Stimulated activated CD4-positive, alpha-beta T cell treated with anti-CD3 and anti-CD28 coated beads, Interleukin-2, amount 100 ng/mL, for 48 hours (primary cell): Measurements from ENCODE around the gene RHBDF1.

Source experiments
- DNase-seq, 2 donors: peaks; one replicate each; pipeline ENCODE4 v3.0.0-alpha.2; 2020

Gene RHBDF1

DNA sequence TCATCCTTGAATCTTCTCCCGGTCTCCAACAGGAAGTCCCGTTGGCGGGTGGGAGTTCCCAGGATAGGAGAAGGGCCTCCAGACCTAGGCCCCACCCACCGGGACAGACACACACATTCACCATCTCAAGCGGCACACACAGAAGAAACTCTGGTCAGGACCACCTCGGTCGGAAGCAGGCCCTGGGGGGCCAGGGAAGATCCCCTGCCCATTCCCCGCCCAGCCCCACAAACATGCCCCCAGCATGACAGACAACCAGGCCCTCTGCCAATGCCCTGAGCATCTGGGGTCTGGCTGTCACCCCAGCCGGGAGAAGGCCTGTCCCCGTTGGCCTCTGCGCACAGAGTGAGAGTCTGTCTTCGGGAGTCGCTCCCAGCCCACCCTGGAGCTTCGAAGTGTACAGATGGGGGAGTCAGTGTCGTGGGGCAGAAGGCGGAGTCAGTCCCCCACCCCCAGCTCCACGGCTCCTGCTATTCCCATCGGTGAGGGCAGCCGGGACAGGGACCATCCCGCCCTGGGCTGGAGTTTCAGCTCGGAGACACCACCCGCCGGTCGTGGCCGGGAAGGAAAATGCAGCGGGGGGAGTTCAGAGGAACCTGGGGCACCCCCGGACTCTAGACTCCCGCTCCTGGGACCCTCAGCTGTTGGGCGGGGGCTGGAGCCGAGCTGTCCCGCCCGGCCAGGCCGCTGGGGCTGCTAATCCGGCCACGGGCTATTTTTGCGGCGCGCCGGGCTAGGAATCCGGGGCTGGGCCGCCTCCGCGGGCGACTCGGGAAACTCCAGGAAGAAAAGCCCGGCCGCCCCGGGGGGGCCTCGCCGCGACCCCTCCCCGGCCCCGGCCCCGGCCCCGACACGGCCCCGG lies 660 bp downstream of the RHBDF1 start:
- DNase-seq = no peak

DNA sequence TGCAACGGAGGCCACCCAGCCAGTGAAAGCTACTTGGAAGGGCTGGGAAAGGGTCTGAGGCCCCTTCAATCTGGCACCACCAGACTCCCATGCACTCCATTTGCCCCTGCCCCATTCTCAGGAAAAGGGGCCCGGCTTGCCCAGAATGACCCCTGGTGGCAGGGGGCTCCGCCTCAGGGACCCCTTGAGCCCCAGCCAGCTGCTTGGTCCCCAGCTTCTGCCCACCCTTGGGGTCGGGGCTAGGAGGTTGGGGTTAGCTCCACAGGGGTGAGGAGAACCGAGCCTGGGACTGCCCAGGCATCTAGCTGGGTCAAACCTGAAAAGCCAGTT lies 1.3 kb downstream of the RHBDF1 start:
- DNase-seq = no peak

DNA sequence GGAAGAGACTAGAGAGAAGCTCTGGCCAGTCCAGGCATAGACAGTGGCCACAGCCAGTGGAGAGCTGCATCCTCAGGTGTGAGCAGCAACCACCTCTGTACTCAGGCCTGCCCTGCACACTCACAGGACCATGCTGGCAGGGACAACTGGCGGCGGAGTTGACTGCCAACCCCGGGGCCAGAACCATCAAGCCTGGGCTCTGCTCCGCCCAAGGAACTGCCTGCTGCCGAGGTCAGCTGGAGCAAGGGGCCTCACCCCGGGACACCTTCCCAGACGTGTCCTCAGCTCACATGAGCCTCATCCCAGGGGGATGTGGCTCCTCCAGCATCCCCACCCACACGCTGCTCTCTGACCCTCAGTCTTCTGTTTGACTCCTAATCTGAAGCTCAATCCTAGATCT lies 3.2 kb downstream of the RHBDF1 start:
- DNase-seq = no peak

DNA sequence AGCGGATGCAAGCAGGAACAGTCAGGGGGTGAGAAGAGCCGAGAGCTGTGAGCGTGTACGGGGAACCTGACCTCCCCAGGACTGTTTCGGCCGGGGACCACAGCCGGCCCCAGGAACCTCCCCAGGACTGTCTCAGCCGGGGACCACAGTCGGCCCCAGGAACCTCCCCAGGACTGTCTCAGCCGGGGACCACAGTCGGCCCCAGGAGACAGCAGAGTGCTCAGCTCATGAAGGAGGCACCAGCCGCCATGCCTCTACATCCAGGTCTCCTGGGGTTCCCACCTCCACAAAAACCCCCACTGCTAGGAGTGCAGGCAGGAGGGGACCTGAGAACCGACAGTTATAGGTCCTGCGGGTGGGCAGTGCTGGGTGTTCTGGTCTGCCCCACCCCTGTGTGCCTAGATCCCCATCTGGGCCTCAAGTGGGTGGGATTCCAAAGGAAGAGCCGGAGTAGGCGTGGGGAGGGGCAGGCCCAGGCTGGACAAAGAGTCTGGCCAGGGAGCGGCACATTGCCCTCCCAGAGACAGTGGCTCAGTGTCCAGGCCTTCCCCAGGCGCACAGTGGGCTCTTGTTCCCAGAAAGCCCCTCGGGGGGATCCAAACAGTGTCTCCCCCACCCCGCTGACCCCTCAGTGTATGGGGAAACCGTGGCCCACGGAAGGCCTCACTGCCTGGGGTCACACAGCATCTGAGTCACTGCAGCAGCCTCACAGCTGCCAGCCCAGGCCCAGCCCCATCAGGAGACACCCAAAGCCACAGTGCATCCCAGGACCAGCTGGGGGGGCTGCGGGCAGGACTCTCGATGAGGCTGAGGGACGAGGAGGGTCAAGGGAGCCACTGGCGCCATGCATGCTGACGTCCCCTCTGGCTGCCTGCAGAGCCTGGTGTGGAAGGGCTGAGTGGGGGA lies 4.3 kb downstream of the RHBDF1 start:
- DNase-seq = no peak

DNA sequence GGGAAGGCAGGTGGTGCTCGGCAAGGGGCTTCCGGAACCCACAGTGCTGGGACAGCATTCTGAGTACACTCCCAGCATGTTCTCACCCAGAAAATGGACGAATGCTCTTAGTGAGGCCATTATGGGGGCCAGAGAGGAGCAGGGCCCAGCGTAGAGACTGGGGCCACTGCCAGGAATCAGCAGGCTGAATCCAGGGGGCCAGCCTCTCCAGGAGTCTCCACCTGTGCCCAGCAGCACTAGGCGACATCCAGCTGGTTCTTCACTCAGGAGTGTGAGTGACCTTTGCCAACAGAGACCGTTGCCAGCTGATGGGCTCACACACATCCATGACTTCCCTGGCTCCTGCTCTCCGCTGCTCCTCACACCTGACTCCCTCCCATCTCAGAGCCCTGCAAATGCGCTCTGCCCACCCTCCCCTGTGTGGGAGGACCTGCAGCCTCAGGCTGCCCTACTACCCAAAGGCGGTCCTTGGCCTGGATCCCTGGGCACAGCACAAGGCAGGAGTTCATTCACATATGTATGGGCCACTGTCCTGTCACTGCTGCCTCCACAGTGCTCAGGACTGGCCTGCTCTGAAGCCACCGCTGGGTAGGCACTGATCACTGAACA lies 5.1 kb downstream of the RHBDF1 start:
- no peak for DNase-seq

DNA sequence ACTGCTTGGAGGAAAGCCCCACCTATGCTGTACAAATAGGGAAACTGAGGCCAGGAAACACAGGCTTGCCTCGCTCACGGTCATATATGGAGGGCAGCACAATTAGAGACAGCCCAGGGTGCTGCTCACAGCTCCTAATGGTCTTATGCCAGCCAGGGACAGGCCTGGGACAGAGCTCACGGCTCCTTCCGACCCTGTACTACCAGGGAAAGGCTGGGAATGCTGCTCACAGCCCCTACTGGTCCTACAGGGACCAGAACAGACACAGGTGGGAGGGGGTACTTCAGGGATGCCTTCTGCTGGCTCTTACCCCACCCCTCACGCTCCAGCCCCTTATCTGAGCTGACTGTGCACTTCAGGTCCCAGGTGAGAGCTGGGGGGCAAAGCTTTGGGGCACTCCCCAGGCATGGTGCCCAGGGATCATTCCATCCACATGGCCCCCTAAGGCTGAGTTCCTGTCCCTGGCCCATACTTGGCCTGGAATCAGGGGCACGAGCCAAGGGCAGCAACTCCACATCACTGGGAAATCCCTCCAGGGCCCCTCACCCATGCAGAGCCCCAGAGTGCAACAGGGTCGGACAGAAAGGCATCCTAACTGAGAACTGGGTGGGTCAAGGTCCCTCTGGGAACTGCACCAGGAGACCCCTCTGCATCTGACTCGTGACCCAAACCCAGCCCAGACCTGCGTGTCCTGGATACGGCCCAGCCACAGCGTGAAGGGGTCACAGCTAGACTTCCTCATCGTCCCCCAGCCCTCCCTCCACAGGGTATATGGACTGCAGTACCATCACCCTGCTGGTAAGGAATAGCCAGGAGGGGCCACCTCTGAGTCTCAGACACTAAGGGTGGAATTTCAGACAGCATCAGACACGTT lies 5.9 kb downstream of the RHBDF1 start:
- no peak for DNase-seq

DNA sequence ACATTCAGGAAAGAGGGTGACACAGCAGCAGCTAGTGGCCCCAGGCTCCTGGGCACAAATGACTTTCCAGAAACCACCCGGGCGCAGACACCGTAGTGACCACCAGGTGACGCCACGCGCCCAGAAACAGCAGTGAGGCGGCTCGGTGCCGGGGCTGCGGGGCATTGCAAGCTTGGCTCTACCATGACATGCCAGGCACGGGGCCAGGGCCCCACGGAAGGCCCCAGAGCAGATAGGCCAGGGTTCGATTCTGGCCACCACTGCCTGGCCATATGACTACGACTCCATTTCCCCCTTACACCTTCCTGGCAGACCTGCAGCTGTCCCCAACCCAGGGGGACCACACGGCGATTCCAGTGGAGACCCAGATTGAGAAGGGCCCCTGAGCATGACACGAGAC lies 6.7 kb downstream of the RHBDF1 start:
- peak; percentile 82 to 93 for DNase-seq

DNA sequence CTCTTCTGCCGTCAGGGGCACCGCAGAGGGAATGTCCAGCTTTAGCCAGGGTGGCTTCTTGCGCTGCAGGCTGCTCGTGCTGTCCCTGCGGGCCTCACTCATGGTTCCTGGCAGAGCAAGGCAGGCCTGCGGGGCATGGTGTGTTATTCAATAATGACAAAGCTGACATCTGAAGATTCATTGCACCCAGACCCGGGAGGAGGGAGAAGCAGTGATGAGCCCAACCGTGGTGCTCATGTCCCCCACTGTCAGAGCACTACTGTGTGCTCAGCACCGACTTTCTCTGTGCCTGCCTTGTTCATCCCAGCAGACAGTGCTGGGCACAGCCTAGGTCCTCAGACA lies 7.5 kb downstream of the RHBDF1 start:
- DNase-seq = no peak

DNA sequence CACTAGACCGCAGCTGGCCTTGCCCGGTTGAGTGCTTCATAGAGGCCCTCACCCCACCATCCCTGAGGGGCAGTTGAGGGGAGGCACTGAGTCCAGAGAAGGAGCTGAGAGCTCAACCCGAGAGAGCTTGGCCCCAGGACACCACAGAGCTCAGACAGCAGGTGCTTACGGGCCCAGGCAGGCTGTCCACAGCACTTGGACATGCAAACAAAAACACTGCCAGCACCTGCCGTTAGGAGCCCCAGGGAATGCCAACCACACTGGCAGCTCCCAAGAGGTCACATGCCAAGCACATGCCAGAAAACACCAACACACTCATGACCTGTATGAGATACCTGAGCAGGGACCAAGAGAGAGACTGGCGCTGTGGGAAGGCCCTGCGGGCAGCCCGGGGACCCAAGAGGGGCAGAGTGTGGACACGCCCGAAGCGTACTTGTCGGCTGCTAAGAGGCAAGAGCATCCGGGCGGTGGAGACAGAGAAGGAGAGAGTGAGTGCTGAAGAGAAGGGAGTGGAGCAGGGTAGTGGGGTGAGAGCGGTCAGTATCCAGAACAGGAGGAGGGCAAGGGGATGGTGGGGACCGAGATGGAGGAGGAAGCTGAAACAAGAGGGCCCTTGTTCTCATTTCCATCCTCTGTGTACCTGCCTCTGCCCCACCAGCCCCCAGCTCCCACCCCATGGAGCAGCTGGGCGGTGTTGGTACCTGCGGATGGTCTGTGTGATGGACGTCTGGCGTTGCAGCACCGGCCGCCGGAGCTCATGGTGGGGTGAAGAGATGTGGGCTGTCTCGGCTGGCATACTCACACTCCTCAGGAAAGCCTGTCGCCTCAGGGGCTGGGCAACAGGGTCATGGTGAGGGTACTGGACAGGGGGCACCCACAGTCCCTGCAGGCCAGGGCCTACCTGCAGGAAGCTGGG lies 8.2 kb downstream of the RHBDF1 start:
- DNase-seq = no peak

DNA sequence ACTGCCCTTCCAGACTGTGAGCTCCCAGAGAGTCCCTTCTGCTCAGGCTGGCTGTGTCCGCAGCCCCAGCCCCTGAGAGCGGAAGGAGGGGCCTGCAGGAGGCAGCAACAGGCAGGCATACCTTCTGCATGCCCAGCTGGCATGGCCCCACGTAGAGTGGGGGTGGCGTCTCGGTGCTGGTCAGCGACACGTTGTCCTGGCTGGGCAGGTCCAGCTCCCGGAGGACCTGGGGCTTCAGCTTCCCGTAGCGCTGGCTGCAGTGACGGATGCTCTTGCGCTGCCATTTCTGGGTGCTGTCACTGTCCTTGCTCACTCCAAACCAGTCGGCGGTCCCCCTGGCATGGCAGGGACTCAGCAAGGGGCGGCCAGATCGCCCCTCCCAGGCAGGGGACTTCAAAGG lies 9.0 kb downstream of the RHBDF1 start:
- DNase-seq = no peak

DNA sequence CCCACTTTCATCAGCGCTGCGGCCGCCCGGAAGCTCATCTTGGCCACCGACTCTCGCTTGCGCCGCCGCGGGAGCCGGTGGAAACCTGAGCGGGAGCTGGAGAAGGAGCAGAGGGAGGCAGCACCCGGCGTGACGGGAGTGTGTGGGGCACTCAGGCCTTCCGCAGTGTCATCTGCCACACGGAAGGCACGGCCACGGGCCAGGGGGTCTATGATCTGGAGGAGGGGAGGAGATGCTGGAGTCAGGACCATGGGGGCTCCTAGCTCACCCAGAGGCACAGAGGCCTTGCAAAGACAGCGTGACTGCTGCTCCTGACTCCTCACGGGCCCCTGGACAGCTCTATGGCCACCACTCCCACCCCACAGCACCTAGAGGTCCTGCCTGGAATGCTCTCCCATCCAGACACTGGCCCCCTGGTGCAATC lies 9.5 kb downstream of the RHBDF1 start:
- DNase-seq = no peak

DNA sequence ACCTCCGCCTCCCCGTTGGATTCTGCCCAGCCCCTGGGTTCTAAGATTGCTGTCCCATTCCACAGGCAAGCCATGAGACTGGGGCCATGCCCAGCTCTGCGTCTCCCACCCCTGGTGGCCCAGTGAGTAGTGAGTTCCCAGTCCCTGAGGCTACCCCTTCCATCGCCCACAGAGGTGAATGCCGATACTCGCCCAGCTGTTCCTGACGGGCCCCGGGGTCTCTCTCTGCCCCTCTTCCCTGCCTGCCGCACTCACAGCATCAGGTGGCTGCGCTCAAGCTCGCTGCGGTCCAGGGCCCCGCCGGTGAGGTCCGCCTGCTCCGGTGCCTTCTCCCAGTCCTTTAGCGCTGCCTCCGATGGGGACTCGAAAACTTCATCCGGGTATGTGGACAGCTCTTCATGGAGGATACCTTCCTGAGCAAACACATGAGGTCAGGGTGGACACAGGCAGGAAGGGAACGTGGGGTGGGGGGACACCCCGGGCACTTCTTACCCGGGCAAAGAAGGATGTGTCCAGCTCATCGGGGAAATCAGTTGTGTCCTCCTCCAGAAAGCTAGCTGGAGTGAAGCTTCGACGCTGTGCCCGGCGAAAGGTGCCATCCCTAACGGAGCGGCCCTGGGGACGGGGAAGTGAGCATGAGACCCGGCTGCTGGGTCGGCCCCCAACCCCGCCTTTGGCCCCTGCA lies 10.0 kb downstream of the RHBDF1 start:
- no peak for DNase-seq

DNA sequence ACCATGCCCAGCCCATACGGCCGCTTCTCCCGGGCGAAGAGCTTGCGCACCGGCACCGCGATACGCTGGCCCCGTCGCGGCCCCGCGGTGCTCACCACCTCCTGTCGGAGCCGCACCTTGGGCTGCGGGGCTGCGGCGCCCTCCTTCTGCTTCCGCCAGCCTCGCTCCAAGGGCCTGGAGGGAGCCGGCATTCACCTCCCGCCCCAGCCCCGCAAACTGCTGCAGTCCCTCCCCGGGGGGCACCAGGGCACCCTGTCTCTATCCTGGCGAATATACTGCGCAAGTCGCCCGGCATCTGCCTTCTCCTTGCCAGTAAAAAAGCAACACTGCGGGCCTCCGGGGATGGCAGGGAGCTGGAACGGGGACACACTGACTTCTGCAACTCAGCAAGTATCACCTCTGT lies 10.6 kb downstream of the RHBDF1 start:
- DNase-seq = no peak

DNA sequence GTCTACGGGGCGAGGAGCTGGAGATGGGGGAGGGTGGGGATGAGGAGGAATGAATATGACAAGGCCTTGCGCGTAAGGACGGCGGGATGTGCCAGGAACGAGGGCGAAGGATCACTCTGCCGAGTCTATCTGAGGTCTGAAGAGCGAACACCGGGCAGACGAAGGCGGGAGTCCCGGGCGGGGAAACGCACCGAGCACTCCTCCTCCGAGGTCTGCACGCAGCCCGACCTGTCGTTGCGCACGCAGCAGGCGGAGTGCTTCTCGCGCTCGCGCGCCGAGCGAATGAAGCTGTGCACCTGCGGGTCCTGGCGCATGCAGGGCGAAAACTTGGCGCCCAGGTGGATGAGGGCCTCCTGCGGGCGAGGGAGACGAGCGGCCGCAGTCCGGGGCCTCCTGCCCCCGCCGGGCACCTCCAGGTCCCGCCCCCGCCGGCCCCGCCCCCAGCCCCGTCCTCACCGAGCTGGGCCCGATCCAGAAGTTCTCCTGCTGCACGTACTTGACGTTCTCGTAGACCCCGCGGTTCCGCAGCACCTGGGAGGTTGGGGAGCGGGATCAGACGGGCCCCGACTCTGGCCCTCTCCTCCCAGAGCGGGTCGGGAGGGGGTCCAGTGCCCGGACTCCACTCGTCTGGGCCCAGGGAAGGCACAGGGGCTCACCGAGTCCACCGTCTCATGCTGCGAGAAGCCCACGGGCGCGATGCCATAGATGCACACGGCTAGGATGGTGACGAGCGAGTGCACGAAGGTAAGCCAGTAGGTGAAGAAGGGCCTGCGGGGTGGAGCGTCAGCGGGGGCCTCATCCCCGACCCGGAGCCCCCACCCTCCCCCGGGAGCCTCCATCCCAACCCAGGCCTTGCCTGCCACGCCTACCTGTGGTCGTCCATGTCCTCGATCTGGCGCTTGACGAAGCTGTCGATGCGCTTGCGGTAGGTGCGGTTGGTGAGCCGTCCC lies 11.2 kb downstream of the RHBDF1 start:
- DNase-seq = no peak

DNA sequence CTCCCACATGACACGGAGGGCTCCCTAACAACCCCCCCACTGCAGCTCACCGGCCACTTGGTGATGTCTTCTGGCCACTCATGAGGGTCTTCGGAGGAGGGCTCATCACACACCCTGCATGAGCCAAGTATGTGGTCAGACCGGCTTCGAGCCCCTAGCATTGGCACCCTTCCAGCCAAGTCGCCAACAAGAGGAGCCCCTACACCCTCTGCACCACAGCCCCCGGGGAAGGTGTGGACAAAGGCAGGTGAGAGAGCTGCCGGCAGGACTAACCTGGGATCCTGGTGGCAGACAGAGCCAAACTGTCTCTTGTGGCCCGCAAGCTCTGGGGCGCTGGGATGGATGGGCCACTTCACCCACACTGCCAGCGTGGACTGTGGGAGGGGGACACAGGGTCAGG lies 12.3 kb downstream of the RHBDF1 start:
- DNase-seq = no peak

DNA sequence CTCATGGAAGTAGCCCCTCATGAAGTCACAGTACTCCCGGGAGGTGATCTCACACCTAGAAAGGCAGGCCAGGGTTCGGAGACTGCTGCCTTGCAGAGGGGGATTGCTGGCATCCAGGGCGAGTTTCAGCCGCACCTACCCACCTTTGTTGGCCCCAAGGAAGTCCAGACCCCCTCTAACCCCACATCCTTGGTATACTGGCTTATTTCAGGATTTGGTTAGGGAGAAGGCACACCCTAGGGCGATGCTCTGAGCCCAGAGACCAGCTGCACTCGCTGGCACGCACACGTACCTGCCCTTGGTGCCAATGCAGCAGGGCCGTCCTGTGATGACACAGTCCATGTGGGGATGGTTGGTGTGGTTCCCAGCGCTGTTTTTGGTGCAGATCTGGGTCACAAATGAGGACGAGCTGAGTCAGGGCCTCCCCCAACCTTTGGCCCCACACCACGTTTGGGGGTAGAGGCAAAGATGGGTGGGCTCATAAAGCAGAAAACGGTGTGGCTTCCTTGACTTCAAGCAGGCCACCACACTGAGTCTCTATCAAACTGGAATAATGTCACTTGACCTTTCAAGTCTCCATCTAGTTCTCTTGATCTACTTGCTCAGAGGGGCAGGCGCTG lies 12.9 kb downstream of the RHBDF1 start:
- no peak for DNase-seq

DNA sequence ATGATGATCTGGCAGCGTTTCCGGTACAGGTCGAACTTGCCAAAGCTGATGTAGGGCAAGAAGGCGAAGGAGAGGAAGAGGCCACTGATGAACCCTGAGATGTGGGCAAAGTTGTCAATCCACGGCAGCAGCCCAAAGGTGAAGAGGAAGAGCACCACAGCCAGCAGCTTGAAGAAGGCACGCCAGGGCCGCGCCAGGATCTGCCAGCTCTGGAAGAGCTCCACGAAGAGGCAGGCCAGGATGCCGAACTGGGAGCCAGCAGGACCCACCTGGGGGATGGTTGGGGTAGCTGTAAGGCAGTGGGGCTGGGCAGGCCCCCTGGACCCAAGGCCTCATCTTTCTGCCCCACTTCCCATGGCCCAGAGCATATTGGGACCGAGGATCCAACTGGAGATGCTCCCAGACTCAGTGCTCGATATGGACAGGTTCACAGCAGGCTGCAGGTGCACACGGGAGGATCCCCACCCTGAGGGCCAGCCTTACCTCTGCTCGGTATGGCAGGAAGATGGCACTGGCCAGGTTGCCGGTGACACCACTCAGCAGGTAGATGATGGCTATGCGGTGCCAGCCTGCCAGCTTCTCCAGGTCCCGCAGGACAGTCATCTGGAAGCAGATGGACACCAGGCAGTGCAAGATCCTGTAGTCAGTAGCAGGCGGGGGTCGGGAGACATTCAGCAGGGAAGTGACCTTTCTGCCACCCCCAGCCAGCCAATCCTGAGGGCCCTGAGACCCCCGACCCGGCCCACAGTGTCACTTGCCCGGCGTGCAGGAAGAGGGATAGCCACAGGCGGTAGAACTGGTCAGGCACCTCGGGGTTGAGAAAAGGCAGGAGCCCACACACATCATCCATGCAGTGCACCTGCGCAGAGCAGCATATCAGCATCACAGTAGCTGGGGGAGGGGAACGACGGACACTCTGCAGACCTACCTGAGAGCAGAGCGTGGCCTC lies 13.7 kb downstream of the RHBDF1 start:
- no peak for DNase-seq

DNA sequence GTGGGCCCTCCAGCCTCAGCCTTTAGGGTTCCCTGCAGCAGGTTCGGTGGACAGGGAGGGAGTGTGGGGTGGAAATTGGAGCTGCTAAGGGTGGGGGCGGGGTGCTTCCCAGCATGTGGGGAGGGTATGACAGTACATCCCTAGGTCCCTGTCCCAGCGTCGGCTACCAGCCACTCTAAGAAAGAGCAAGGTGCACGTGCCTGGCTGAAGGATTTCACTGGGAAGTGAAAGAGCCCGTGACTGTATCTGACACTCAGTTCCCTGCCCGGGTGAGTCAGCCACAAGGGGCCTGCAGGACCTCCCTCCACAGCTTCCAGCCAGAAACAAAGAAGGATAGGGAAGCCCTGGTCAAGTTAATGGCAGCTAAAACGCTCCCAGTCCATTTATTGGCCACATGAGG lies 14.7 kb downstream of the RHBDF1 start:
- DNase-seq = no peak
